Activated CD8-positive, alpha-beta memory T cell treated with anti-CD3 and anti-CD28 coated beads, Interleukin-2, amount 50 U/mL, for 1 hour (primary cell): ENCODE data around the gene TFB2M.

Source experiments
- DNase-seq: peaks from one replicate; pipeline ENCODE4 v3.0.0-alpha.2; 2020; ENCODE audit errors: extremely low read depth

Gene TFB2M

DNA sequence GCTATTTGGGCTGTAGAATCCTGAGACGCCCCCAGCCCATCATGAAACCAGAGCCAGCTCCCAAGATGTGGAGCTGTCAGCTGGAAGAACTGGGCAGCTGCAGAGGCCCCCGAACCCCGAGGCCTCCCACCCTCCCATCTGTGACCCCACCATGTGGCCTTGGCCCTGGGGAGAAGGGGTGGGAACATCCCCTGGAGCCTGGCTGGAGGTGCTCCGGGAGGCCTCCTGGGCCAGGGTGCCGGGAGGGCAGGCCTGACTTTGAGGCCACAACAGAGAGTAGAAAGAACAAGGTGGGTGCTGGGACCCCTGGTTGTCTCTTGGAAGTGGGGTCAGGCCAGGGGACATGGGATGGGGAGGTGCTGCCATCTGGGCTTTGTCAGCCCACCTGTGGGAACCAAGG, 53.0 kb downstream of the TFB2M start:
- DNase-seq = no peak

DNA sequence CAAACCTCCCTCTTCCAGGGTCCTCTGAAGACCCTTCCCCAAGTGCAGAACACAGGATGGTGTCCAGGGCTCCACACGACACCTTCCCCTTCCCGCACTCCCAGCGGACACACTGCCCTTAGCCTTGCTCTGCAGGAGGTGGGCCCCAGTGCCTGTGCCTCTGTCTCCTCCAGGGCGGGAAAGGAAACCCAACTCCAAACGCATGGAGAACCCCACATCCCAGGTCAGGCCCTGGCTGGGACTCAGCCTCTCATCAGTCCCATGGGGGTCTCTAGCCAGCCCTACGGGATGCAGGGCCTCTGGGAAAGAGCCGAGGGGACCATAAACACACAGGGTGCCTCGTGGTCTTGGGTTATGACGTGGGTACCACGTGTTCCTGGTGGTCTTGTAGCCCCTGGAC, 53.4 kb downstream of the TFB2M start:
- no peak for DNase-seq

DNA sequence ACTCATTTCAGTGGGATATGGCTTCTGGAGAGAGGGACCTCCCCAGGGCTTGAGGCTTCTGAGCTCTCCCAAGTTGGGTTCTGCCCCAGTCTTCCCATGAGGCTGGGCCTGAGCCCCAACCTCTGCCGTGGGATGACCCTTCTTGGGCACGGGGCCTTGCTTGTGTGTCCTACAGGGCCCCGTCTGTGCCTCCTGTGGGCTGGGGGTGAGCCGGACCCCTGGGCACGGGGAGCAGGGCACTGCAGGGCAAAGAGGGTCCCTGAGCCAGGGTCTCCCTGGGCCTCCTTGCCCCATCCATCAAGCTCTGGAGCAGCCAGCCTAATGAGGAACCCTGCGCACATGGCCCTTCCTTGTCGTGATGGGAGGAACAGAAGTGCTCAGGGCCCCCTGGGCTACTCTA, 53.8 kb downstream of the TFB2M start:
- DNase-seq = no peak

DNA sequence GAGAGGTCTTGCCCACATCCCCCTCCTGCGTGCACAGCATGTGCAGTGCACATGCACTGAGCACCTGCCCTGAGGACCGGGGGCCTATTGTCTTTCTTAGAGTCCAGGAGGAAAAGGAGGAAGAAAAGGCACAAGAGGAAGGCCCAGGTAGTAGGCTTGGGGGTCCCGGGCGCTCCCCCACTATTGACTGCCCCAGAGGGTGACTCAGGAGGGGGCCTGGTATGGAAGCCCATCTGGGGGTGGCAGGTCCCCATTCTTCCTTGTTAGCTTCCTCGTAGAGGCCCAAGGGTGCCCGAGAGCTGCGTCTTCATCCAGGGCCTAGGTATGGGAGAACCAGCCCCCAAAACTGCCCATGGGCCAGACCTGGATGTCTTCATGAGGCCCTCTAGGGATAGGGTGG, 54.9 kb downstream of the TFB2M start:
- no peak for DNase-seq

DNA sequence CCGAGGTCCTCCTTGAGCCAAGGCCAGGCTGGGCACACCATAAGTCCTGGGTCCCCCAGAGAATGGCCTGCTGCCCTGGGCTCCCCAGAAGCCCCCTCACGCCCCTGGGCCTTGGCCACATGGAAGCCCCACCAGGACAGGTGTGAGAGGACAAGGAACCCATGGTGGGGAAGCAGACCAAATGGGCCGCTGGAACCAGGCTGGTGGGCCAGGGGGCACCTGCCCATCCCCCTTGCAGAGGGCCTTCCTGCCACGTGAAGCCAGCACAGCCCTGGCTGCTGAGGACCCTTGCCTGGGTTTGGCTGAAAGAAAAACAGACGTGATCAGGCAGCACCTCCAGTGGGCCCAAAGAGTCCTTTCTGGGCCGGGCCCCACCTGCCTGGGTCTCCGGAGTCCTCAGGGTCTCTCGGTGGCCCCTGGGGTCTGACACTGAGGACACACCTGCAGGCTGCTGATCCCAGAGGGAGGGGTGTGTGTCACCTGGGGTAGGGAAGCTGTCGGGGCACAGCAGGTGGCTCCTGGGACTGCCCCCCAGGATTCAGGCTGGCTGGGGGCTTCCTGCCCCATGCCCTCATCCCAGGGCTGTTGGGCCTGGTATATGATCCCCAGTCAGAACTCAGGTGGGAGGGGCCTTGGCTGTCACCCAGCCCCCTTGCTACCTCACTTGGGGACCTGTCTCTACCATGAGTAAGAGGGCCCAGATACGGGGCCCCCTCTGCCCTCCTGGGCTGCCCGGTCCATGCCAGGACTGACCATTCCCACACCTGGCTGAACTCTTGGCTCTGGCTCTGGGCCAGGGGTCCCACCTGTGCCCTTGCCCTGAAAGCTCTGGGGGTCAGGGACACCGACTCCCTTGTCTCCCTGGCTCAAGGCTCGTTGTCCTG, 55.7 kb downstream of the TFB2M start:
- no peak for DNase-seq

DNA sequence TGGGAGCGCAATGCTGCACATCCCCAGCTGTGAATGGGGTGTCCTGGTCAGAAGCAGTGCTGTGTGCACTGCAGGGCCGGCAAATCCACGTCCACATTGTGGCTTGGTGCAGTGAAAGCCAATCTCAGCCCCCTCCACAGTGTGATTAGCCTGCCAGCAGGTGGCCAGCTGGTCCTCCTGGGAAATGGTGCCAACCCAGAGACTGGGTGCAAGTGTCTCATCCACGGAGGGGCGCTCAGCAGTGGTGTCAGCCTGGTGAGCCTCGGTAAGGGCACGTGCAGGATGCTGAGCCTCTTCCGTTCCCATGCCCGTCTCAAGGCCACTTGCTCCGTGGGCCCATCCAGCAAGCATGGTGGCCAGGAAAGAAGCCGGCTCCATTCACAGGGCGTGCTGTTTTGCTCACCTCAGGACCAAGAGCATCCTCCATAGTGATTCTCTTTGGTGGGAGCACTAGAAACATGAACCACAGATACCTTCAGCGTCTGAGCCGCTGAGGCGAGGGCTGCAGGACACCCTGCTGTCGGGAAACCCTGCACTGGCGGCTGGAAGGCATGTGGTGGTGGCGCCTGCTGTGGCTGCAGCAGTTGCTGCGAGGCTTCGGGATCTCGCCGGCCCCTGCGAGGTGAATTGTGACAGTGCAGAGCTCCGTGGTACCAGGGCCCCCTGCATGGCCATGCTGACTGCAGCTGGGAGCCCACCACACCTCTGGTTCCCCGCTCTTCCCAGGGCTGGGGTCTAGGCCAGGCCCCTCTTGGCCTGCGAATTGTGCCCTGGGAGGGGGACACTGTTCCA, 57.0 kb downstream of the TFB2M start:
- DNase-seq = no peak

DNA sequence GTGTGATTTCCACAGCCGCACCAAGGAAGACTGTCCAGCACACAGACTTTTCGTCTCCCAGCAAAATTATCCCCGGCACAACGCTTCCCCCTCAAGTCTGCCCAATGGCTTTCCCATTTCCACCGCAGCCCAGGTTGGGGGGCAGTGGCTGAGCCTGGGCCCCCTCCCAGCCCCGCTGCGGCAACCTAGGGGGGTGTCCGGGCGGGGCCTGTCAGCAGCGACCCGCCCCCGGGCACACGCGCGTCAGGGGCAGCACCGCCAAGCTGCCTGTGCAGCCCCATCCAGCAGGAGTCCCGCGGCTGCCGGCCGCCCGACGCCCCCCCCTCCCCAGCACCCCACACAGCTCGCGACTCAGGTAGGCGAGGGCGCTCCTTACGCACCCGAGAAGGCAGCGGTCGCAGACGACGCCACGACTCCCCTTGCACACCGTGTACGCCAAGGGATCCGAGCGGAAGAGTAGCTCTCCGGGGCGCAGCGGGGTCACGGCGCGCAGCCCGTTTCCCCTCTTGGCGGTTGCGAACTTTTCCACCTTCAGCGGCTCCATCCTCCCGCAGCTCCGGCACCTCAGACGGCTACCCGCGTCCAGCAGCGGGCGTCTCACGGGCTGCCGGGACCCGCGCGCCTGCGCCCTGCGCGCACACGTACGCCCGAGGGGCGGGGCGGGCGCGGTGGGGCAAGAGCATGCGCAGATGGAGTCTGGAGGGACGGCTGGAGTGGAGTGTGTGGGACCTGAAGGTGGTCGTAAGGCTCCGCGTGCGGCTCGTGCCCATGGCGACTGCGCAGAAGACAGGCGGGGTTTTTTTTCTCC, 59.2 kb downstream of the TFB2M start, which contains the start of gene SMYD3:
Gene SMYD3 (minus strand): TSS at position 606 of the 808 bp plus-strand sequence.
- peak; percentile 37 for DNase-seq

DNA sequence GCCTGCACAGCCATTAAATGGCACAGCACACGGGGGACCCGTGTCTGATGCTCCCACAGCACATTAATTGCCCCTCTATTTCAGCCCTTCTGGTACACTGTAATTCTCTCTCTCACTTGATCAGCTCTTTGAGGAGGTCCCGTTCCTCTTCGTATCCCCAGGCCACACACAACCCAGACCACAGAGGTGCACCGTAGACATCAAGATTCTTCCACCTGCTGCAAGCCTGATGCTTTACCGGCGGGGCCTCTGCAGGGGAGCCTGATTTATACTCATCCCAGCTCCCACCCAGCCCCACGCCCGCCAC, 59.7 kb downstream of the TFB2M start:
- DNase-seq = no peak

DNA sequence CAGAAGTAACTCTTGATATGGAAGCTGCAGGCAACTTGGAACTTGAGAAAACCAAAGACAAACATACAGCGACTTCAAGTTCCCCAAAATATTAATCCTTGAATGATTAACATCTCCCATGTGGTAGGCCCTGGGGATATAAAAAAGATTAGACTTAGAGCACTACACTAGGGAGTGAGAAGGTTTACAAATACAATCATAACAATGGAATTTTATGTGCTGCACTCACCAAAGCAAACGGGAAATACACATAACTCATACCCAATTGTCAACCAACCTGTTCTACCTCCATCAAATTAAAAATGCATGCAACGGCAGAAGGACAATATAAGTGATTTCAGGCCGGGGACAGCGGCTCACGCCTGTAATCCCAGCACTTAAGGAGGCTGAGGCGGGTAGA, 62.7 kb downstream of the TFB2M start:
- DNase-seq = no peak

DNA sequence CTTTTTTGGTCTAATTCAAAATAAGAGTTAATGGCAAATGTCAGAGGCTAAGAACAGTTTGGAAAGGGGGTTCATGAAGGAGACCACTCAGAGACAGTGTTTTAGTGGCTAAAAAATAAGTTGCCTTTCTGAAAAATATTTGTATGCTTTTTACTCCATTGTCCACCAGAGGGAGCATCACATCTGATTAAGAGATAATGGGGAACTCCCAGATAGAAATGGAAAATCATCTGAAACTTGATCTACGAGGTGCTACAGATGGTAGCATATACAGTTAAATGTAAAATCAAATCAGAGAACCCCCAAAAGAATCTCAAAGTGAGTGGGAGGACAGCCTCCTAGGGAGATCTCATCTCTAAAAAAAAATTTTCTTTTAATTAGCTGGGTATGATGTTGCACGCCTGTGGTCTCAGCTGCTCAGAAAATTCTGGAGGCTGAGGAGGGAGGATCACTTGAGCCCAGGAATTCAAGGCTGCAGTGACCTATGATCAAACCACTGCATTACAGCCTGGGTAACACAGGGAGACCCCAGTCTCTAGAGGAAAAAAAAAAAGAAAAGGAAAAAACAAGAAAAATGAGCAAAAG, 68.6 kb downstream of the TFB2M start:
- DNase-seq = peak; percentile 18

DNA sequence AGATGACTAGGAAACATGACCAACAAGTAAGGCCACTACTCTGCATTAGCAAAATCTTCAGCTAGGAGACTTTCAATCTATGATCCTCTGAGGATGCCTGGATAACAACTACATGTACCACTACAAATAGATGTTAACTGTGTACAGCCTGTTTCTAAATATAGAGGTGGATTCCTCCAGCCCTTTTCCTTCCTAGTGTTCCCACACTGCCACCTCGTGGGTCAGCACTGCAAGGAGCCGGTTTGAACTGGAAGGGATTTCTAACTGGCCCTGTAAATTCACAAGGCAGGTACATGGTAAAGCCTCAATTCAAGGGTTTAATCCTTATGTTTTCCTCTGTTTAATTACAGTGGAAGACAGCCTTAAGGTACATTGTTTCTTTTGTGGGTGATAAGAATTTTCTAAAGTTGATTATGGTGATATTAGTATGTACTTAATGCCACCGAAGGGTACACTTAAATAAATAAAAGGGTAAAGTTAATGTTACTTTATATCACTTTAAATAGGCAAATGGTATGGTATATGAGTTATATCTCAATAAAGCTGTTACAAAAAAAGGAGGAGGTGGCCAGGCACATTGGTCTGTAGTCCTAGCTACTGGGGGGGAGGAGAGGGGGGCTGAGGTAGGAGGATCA, 73.3 kb downstream of the TFB2M start:
- no peak for DNase-seq

DNA sequence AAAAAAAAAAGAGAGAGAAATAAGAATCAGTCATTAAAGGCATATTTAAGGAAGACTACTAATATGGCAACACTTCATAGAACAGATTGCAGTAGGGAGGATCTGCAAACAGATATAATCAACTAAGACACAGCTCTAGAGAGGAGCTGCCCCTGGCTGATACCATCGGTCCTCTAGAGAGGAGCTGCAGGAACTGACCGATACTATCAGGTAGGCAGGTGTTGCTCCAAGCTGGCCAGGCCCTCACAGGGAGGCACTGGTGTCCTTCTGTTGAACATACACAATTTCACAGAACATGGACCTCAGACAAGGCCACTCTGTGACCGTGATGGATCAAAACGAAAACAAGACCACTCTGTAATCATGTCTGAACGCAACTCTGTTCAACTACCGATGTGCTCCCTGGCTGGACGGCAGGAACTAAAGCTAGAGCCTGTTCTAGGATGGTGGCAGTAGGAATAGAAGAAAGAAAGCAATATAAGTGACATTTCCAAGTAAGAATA, 74.5 kb downstream of the TFB2M start:
- no peak for DNase-seq
